Large intestine (tissue), 3 donors: ENCODE measurements around the gene ERCC6L2. TPM values are rescaled to one million over a fixed set of nuclear protein-coding genes. Genes with fewer than 3 reads are reported as not detected.
A peak's percentile ranks its signal among the peaks of the same experiment; 100 is the strongest.

Experiments
- DNase-seq, 2 donors: peaks; one replicate each; pipeline versions ENCODE4 v3.0.0 to v3.0.0-alpha.2; 2013
- H3K27ac ChIP-seq: one replicate; pipeline ENCODE4 v1.5.1; 2013; ENCODE audit warnings: low read length
- H3K27me3 ChIP-seq: 2 replicates; pipeline ENCODE4 v1.6.1; 2013; ENCODE audit warnings: low read length; ENCODE audit not compliant: control insufficient read depth, insufficient read depth
- H3K36me3 ChIP-seq: 2 replicates; pipeline ENCODE4 v1.6.1; 2013; ENCODE audit warnings: low read length; ENCODE audit not compliant: control insufficient read depth, insufficient read depth
- H3K4me1 ChIP-seq: one replicate; pipeline ENCODE4 v1.6.1; 2013; ENCODE audit warnings: low read length; ENCODE audit not compliant: control insufficient read depth, insufficient read depth
- H3K4me3 ChIP-seq: one replicate; pipeline ENCODE4 v1.5.1; 2013; ENCODE audit warnings: low read length
- H3K9me3 ChIP-seq: one replicate; pipeline ENCODE4 v1.6.1; 2013; ENCODE audit warnings: mild to moderate bottlenecking, low read depth, low read length, moderate library complexity; ENCODE audit not compliant: control insufficient read depth
- WGBS: methylation state at CpG from one replicate; pipeline ENCODE4 v1.1.5; 2013; ENCODE audit warnings: low lambda C conversion rate; ENCODE audit not compliant: insufficient coverage; 5-methylcytosine and 5-hydroxymethylcytosine counted together
- polyA plus RNA-seq: library from polyadenylated mRNA; unstranded; fragments of 120-200 nt; gene quantifications from one replicate; pipeline ENCODE4 v1.2.1, GENCODE V29; 2013

The ERCC6L2 gene
- polyA plus RNA-seq, 1 donor = 29.2 TPM

DNA sequence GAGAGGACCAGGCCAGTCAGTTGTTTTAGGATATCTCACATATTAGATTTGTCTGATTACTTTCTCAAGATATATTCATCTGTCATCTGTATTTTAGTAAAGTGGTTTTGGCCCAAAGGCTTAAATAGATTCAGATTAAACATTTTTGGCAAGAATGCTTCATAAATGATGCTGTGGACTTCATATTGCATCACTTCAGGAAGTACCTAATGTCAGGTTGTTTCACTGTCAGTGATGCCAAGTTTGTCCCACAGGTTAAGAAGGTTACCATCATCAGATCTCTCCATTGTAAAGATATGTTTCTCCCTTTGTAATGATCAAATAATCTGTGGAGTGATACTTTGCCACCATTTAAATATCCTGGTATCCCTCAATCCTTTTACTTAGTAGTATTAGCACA is 37.3 kb downstream of the ERCC6L2 start:
- DNase-seq = no peak
- no peaks in the 10 kb centered on the region for H3K27me3 ChIP-seq
- H3K36me3 ChIP-seq = peaks cover 21% of the 10 kb centered on the region
- H3K27ac ChIP-seq = no peak overlapping the region
- no peaks in the 10 kb centered on the region for H3K9me3 ChIP-seq
- H3K4me3 ChIP-seq = no peak overlapping the region
- no peaks in the 10 kb centered on the region for H3K4me1 ChIP-seq

DNA sequence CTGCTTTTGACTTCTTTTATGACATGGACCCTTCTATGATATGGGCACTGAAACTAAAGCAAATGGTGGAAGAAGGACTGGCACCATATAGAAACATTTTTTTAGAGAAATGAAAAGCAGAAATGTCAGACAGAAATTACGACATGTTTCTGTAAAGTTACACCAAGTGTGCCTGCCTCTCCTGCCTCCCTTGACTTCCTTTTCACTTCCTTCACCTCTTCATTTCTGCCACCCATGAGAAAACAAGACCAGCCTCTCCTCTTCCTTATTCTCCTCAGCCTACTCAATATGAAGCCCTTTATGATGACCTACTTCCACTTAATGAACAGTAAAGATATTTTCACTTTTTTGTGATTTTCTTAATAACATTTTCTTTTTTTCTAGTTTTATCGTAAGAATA is 44.5 kb downstream of the ERCC6L2 start:
- H3K4me3 ChIP-seq = no peak overlapping the region
- H3K36me3 ChIP-seq = peaks cover 24% of the 10 kb centered on the region
- whole genome bisulfite sequencing = 100% methylated on average over 1 of the region's 2 CpGs
- H3K27me3 ChIP-seq = no peaks in the 10 kb centered on the region
- no peaks in the 10 kb centered on the region for H3K9me3 ChIP-seq
- DNase-seq = no peak
- H3K27ac ChIP-seq = no peak overlapping the region
- peaks cover 10% of the 10 kb centered on the region for H3K4me1 ChIP-seq

DNA sequence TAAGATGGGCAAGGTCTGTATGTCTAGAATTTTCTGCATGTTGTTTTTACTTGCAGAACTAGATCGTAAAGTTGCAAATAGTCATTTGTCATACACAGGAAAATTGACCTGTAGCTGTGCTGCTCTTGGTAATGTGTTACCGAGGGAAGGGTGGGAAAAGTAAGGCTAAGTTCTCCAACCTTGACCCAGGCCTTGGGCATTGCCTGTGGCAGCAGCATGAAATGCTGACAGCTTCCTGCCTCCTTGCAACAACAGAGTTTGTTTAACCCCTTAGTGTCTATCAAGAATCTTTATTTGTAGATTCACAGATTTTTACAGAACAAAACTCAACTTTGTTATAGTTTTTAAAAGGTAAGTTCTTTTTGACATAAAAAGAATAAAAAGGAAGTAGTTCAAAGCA is 48.3 kb downstream of the ERCC6L2 start:
- no peak overlapping the region for H3K4me3 ChIP-seq
- H3K27ac ChIP-seq = no peak overlapping the region
- peaks cover 12% of the 10 kb centered on the region for H3K4me1 ChIP-seq
- H3K36me3 ChIP-seq = peaks cover 10% of the 10 kb centered on the region
- H3K9me3 ChIP-seq = no peaks in the 10 kb centered on the region
- WGBS = no CpG with 5 or more reads among the region's 2 CpGs
- peak in 1 of 2 donors; percentile 44 for DNase-seq
- H3K27me3 ChIP-seq = no peaks in the 10 kb centered on the region

DNA sequence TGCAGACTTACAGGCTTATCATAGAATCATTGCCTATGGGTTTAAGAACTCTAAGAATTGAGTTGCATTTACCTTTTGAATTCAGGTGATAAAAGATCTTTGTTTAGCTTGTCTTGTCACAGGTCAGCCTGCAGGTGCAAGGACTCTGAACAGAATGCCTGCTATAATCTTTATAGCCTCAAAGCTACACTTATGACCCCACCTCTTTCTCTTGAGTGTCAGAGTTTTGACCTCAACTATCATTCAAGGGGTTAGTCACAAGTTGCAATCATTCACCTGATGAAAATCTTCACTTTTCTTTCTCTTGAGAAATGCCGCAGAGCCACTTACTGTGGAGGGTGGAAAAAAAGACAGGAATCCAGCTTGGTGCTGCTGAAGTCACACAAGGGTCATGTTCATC is 49.5 kb downstream of the ERCC6L2 start:
- no peak overlapping the region for H3K4me3 ChIP-seq

DNA sequence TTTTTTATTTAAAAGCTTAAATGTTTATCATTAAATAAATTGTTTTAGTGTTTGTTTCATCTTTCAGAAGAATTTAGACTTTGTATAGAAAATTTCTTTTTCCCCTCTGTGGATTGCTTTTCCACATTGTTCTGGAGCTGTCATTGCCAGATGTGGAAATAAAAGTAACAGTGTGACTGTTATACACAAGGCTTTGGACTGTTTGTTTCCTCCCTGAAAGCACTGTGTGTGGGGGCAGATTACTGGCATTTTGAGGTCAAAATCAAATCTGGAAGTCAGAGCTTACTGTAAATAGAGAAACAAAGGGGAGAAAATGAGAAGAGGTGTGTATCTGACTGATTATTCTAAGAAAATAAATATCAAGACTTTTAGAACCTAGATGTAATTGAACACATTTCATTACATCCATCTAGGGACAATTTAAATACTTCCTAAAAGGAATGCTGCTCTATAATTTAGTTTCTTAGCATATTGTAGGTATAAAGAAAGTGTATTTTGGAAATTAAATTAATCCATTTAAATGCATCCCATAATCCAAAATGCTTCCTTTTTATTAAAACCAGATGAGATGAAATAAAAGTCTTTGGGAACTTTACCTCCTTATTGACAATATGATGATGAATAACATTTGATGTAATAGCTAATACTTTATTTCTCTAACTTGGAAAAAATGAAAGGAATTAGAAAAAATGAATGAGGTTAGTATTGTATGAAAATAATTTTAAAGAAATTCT is 51.9 kb downstream of the ERCC6L2 start:
- H3K4me1 ChIP-seq = peaks cover 12% of the 10 kb centered on the region
- H3K36me3 ChIP-seq = peaks cover 15% of the 10 kb centered on the region
- H3K27ac ChIP-seq = no peak overlapping the region
- no peak for DNase-seq
- H3K27me3 ChIP-seq = no peaks in the 10 kb centered on the region
- no peaks in the 10 kb centered on the region for H3K9me3 ChIP-seq
- no peak overlapping the region for H3K4me3 ChIP-seq

More for the DNA sequence above, 49.5 kb downstream of the ERCC6L2 start:
- Histone ChIP-seq H3K36me3 (peaks cover 13% of the 10 kb centered on the region), H3K27me3 (no peaks in the 10 kb centered on the region), H3K4me1 (peaks cover 12% of the 10 kb centered on the region), H3K9me3 (no peaks in the 10 kb centered on the region), H3K27ac (peak overlapping the region; percentile 51)
- WGBS = no CpG with 5 or more reads among the region's 1 CpG
- DNase-seq = peak; percentile 57 to 81

DNA sequence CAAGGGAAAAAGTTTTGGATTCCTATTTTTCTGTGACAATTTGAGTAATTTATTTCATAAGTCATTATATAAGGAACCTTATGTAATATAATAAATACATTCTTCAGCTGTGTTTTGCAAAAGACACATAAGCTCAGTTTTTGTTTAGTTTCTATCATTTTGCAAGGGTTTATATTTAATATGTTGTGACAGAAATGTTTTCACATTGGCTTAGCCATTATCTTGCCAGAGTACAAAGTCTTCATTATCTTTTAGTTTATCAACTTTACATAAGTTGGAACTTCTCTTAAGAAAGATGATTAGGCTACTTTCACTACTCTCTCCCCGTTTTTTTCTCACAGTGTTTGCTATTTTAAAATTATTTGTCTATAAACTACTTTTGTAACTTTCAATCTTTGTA is 54.8 kb downstream of the ERCC6L2 start:
- Histone ChIP-seq H3K4me3 (no peak overlapping the region), H3K9me3 (no peaks in the 10 kb centered on the region), H3K36me3 (peaks cover 27% of the 10 kb centered on the region), H3K4me1 (peaks cover 1% of the 10 kb centered on the region), H3K27ac (no peak overlapping the region), H3K27me3 (no peaks in the 10 kb centered on the region)
- DNase-seq = no peak
- 17% methylated on average over 1 of the region's 1 CpG for WGBS

DNA sequence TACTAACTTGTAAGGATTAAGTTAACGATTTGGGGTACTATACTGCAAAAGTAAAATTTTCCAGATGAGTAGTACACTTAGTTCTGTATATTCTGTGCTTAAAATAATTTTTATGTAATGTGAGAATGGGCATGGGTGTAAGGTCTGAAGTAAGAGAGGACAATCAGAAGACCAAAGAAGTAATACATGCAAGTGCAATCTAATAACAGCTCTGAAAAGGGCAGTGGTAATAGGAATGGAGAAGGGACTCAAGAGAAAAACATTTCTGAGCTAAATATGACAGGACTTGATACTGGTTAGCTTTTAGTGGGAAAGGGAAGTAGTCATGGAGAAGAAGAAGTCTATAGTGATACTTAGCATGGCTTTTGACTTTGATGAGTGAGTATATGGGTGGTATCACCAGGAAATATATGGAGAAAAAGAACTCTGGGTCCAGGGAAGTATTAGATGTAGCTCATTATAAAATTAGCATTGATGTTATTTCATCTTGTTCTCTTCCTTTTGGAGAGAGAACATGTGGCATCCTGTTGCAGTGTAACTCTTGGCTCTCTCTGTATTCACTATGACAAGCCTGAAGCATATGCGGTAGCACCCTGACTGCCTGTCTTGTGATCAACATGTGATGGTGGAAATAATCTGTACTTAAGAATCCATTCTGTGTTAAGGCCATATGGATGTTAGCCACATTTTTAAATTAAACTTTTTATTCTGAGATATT is 60.5 kb downstream of the ERCC6L2 start:
- no CpG with 5 or more reads among the region's 2 CpGs for WGBS
- Histone ChIP-seq H3K4me1 (no peaks in the 10 kb centered on the region), H3K9me3 (peaks cover 13% of the 10 kb centered on the region), H3K36me3 (peaks cover 37% of the 10 kb centered on the region), H3K4me3 (no peak overlapping the region), H3K27ac (no peak overlapping the region), H3K27me3 (no peaks in the 10 kb centered on the region)
- no peak for DNase-seq

DNA sequence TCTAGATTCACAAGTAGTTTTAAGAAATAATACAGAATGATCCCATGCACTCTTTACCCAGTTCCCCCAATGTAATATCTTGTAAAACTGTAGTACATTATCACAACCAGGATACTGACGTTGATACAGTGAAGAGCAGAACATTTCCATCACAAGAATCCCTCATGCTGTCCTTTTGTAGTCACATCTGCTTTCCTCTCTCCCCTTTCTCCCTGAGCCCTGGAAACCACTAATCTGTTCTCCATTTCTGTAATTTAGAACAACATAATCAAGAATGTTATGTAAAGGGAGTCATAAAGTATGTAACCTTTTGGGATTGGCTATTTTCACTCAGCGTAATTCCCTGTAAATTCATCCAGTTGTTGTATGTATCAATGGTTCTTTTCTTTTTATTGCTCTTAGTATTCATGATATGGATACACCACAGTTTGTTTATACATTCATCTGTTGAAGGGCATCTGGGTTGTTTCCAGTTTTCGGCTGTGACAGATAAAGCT is 61.1 kb downstream of the ERCC6L2 start:
- Histone ChIP-seq H3K27me3 (no peaks in the 10 kb centered on the region), H3K36me3 (peaks cover 40% of the 10 kb centered on the region), H3K4me1 (no peaks in the 10 kb centered on the region), H3K27ac (no peak overlapping the region), H3K9me3 (peaks cover 13% of the 10 kb centered on the region), H3K4me3 (no peak overlapping the region)
- 100% methylated on average over 1 of the region's 3 CpGs for WGBS
- DNase-seq = no peak

DNA sequence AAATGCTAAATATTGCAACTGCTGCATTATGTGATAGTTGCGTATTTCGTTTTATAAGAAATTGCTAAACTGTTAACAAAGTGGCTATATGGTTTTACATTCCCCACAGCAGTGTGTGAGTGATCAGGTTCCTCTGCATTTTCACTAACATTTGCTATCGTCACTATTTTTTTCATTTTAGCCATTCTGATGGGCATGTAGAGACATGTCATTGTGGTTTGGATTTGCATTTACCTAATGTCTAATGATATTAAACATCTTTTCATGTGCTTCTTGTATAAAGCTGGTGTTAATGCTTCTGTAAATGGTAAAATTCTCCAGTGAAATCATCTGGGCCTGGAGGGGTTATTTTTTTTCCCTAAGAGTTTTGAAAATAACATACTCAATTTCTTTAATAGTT is 61.6 kb downstream of the ERCC6L2 start:
- H3K4me1 ChIP-seq = no peaks in the 10 kb centered on the region
- no peak overlapping the region for H3K27ac ChIP-seq
- no peak overlapping the region for H3K4me3 ChIP-seq
- H3K27me3 ChIP-seq = no peaks in the 10 kb centered on the region
- WGBS = no CpG with 5 or more reads among the region's 3 CpGs
- H3K9me3 ChIP-seq = peaks cover 13% of the 10 kb centered on the region
- H3K36me3 ChIP-seq = peaks cover 42% of the 10 kb centered on the region
- no peak for DNase-seq

DNA sequence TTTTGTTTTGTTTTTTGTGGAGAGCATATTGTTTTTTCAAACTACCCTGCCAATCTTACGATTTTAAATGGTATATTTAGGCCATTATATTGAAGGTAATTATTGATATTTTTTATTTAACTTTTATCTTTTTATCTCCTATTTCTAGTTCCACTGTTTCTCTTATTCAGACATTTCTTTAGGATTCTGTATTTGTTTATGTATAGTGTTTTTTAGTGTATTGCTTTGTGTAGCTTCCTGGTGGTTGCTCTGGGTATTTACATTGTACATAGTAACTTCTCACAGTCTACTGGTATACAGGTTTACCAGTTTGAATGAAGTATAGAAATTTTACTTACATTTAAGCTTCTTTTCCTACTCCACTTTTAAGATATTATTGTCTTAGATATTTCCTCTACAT is 63.2 kb downstream of the ERCC6L2 start:
- no peaks in the 10 kb centered on the region for H3K4me1 ChIP-seq
- no peaks in the 10 kb centered on the region for H3K27me3 ChIP-seq
- peaks cover 37% of the 10 kb centered on the region for H3K36me3 ChIP-seq
- no peak overlapping the region for H3K27ac ChIP-seq
- no peak overlapping the region for H3K4me3 ChIP-seq
- no peak for DNase-seq
- H3K9me3 ChIP-seq = peaks cover 13% of the 10 kb centered on the region
- WGBS = 100% methylated on average over 1 of the region's 1 CpG
